IPS-18c (cell line): ENCODE measurements around the gene PTAR1.

Source experiments
- H3K4me3 ChIP-seq: 2 replicates; pipeline ENCODE4 v1.7.0; 2013; ENCODE audit warnings: low read depth, mild to moderate bottlenecking, low read length, moderate library complexity; ENCODE audit not compliant: insufficient read depth
- H3K9me3 ChIP-seq: one replicate; pipeline ENCODE4 v1.6.1; 2013; ENCODE audit warnings: mild to moderate bottlenecking, low read length, moderate library complexity; ENCODE audit not compliant: control insufficient read depth, insufficient read depth

PTAR1 gene

GRCh38 chr9:69759021-69759420, 790 bp downstream of the PTAR1 start:
- Histone ChIP-seq H3K4me3 (peak overlapping the region; percentile 85), H3K9me3 (no peaks in the 10 kb centered on the region)

GRCh38 chr9:69757996-69758675, 1.7 kb downstream of the PTAR1 start:
- Histone ChIP-seq H3K4me3 (peak overlapping the region; percentile 38), H3K9me3 (no peaks in the 10 kb centered on the region)

- no peak overlapping the region for H3K4me3 ChIP-seq
- H3K9me3 ChIP-seq: no peaks in the 10 kb centered on the region
Measured at GRCh38 chr9:69755205-69755604, 4.6 kb downstream of the PTAR1 start.

DNA sequence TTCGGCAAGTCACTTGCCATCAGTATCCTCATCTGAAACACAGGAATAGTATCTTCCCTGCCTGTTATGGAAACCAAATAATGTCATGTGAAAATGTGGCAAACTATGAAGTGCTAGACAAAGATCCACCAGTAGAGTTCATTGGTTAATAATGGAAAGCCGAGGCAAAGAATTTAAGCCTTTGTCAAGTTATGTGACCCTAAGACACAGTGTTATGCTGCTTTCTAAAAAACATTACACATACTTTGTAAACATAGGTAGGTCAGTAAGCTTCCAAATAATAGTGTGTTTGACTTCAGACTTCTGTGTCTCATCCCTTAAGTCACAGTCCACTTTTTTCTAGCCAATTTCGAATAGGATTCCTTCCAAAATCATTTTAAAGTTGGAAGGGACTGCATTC, 6.0 kb downstream of the PTAR1 start:
- no peak overlapping the region for H3K4me3 ChIP-seq
- no peaks in the 10 kb centered on the region for H3K9me3 ChIP-seq

DNA sequence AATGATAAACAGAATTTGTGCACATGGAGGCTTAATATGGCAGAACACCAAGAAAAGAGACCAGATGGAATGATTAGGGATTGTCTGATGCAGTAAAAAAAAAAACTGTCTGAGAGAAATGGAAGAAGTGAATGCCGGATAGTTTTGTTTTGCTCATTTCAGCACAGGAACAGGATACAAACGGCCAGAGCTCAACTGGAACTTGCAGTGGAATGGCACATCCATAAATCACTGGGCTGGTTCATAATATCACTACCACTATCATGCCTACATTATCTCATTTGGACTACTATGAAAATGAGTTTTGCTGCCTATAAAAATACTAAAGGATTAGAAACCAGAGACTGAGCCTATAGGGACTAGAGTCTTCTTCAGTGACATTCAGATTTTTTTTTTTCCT, 9.7 kb downstream of the PTAR1 start:
- H3K9me3 ChIP-seq: no peaks in the 10 kb centered on the region
- H3K4me3 ChIP-seq: no peak overlapping the region

GRCh38 chr9:69748304-69748703, 11.5 kb downstream of the PTAR1 start:
- no peak overlapping the region for H3K4me3 ChIP-seq
- no peaks in the 10 kb centered on the region for H3K9me3 ChIP-seq

GRCh38 chr9:69746859-69747560, 12.8 kb downstream of the PTAR1 start:
- no peak overlapping the region for H3K4me3 ChIP-seq
- H3K9me3 ChIP-seq: no peaks in the 10 kb centered on the region

DNA sequence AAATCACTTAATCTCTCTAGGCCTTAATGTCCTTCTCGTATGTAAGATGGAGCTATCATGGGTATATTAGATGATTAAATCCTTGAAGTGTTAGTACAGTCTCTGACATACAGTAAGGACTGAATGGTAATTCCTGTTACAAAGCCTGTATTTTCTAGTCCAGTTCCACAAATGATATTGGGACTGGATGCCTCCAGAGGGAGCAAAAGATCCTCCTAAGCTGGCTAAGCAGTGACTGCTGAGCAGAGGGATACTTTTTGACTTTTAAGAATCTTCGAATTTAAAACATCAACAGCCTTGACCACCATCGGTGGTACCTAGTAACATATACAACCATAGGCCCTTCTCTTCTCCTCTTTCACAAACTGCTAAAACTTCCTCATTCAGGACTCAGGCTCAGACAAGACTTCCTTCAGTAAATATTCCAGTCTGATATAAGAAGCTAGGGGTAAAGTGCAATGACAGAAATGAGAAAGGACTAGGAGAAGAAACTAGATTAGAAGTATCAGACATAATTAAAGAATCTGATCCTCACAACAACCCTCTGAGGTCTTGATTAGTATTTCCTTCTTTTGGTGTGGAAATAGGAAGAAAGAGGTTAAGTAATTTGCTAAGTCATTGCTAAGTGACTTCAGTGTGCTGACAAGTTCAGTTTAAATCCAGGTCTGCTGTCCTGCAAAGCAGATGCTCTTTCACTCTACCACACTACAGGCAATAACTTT, 13.9 kb downstream of the PTAR1 start:
- Histone ChIP-seq H3K4me3 (no peak overlapping the region), H3K9me3 (no peaks in the 10 kb centered on the region)

- H3K9me3 ChIP-seq: no peaks in the 10 kb centered on the region
- H3K4me3 ChIP-seq: no peak overlapping the region
Measured at GRCh38 chr9:69744688-69745380, 15.0 kb downstream of the PTAR1 start.

DNA sequence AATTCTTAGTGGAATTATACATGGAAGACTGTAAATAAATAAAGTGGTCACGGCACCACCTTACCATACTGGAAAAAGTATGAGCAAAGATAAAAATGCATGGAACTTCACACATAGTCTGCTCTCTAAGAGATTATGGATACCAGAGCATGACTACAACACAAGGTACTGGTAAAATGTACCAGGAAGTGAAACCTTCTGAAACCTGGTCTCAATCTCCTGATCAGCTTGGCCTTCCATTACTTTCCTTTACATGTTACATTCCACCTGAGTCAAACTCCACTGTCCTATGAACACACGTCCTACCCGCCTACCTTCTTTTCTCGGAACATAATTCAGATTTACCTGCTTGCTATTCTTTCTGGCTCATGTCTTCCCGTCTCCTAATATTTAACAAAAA, 15.9 kb downstream of the PTAR1 start:
- no peaks in the 10 kb centered on the region for H3K9me3 ChIP-seq
- H3K4me3 ChIP-seq: no peak overlapping the region

DNA sequence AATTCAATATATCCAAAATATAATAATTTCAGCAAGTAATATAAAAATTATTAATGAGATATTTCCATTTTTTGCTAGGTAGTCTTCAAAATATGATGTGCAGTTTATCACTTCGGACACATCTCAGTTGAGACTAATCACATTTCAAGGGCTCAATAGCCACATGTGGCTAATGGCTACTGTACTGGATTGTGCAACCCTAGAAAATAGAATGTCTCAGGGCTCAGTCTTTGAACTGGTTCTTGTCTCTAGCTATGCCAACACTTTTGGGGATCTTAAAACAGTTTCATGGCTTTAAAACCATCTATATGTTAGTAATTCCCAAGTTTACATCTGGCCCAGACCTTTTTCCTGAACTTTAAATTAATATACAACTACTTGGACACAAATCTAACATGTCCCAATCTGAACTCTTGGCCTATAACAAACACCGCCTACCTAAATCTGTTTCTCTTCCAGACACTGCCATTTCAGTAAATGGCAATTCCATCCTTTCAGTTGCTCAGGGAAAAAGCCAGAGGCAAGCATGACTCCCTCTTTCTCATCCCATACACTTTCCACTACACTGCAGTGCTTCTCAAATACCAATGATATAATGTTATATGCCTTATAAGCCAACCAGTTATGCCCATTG, 18.8 kb downstream of the PTAR1 start:
- no peaks in the 10 kb centered on the region for H3K9me3 ChIP-seq

DNA sequence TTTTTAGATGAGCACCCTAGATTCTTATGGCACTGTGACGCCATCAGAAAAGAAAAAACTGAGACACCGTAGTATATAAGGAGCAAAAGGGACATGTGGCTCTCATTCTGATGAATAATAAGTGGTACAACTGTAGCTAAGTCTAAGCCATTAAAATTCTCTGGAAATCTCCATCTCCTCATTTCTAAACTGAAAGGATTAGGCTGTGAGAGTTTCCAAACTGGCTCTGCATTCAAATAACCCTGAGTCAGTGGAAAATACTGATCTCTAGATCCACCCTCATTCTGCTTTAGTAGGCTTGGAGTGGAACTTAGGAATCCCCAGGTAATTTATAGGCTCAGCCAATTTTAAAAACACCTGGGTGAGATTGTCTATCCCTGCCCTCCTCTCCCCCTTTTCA, 28.5 kb downstream of the PTAR1 start:
- H3K4me3 ChIP-seq: no peak overlapping the region
- H3K9me3 ChIP-seq: no peaks in the 10 kb centered on the region

More for the DNA sequence above, 18.8 kb downstream of the PTAR1 start:
- H3K4me3 ChIP-seq: no peak overlapping the region

GRCh38 chr9:69719983-69720382, 39.8 kb downstream of the PTAR1 start:
- Histone ChIP-seq H3K4me3 (no peak overlapping the region), H3K9me3 (no peaks in the 10 kb centered on the region)

GRCh38 chr9:69719367-69719766, 40.4 kb downstream of the PTAR1 start:
- no peak overlapping the region for H3K4me3 ChIP-seq
- no peaks in the 10 kb centered on the region for H3K9me3 ChIP-seq

DNA sequence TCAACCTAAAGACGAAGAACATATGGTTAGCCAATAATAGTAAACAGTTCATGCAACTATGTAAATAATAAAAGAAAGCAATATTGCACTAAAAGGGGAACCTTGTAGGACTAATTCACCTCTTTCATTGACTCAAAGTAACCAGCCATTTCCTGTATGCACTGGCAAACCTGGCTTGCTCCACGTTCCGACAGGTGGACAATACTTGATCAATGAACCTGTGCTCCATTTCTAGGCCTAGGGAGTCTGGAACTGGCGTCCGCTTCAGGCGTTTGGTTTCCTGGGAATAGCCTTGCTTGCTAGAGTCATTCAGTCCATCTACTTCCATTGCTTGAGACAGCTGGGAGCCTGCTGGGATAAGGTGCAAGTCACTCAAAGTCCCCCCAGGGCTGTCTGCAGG, 41.6 kb downstream of the PTAR1 start:
- no peaks in the 10 kb centered on the region for H3K9me3 ChIP-seq
- H3K4me3 ChIP-seq: no peak overlapping the region

- Histone ChIP-seq H3K9me3 (no peaks in the 10 kb centered on the region), H3K4me3 (no peak overlapping the region)
Measured at GRCh38 chr9:69715825-69716224, 44.0 kb downstream of the PTAR1 start.

DNA sequence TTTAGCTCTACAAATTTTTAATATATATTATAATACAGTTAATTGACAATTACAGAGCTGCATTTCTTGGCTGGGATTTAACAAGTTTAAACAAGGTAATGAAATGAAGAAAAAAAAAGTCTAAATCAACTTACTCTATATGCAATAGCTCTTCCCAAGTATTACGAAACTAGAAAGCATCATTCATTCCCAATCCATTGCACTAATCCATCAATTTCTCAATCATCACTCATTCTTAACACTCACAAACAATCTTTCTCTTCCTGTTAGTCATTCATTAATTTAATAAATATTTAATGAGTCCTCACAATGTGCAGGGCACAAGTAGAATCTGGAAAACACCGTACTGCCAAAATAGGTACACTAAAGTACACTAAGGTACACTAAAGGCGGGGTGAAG, 44.7 kb downstream of the PTAR1 start:
- no peaks in the 10 kb centered on the region for H3K9me3 ChIP-seq
- H3K4me3 ChIP-seq: no peak overlapping the region
